22Rv1 (cell line): Measurements from ENCODE around the gene HMGN4.

ENCODE experiments used
- CTCF ChIP-seq: fragments of 450-650 bp; IDR thresholded peaks from 2 replicates; pipeline ENCODE4 v1.5.1; 2017; ENCODE audit warnings: mild to moderate bottlenecking
- ZFX ChIP-seq: fragments of 450-650 bp; IDR thresholded peaks from 2 replicates; pipeline ENCODE4 v1.6.1; 2017; ENCODE audit warnings: antibody characterized with exemption, borderline replicate concordance

GRCh38 chr6:26575494-26575939 lies 37.4 kb downstream of the HMGN4 start:
- TF ChIP-seq CTCF (no peak), ZFX (no peak)
